ENCODE data around the gene RGS10.
"Not testable (repeated sequence)": the region's sequence is repeated elsewhere in the genome, so short reads cannot be mapped to it uniquely, and the experiment has no call there.

Gene RGS10

GRCh38 chr10:119542357-119542987, at the start of gene RGS10:
RGS10 (minus strand) TSS chr10:119542719; CDS start chr10:119542638, 81 bp downstream.
- no peak for DNase-seq

- DNase-seq: no peak
These were observed 45.6 kb upstream of the RGS10 start for GRCh38 chr10:119588071-119588470.

- DNase-seq: no peak
These were observed 35.8 kb upstream of the RGS10 start for GRCh38 chr10:119578355-119578754.

- no peak for DNase-seq
These were observed 33.5 kb upstream of the RGS10 start for GRCh38 chr10:119575991-119576390.

GRCh38 chr10:119575506-119575905, 33.0 kb upstream of the RGS10 start:
- no peak for DNase-seq

- DNase-seq: no peak
These were observed 25.5 kb upstream of the RGS10 start for GRCh38 chr10:119567978-119568377.

- DNase-seq: no peak
These were observed 19.6 kb upstream of the RGS10 start for GRCh38 chr10:119562097-119562496.

GRCh38 chr10:119559511-119559910, 17.0 kb upstream of the RGS10 start:
- DNase-seq: not testable (repeated sequence)

GRCh38 chr10:119556081-119556480, 13.6 kb upstream of the RGS10 start:
- not testable (repeated sequence) for DNase-seq

GRCh38 chr10:119555178-119555784, 12.8 kb upstream of the RGS10 start:
- DNase-seq: no peak

GRCh38 chr10:119550827-119551226, 8.3 kb upstream of the RGS10 start:
- DNase-seq: no peak

- DNase-seq: no peak
These were observed 6.9 kb upstream of the RGS10 start for GRCh38 chr10:119549247-119549999.

- DNase-seq: no peak
These were observed 3.5 kb upstream of the RGS10 start for GRCh38 chr10:119546009-119546408.

- no peak for DNase-seq
These were observed 2.8 kb upstream of the RGS10 start for GRCh38 chr10:119545310-119545709.

GRCh38 chr10:119543814-119544642, 1.5 kb upstream of the RGS10 start:
- no peak for DNase-seq

- DNase-seq: no peak
These were observed 682 bp upstream of the RGS10 start for GRCh38 chr10:119542988-119543813.

GRCh38 chr10:119541459-119542356, 811 bp downstream of the RGS10 start:
- no peak for DNase-seq

GRCh38 chr10:119541046-119541445, 1.5 kb downstream of the RGS10 start:
- no peak for DNase-seq

GRCh38 chr10:119540038-119540437, 2.5 kb downstream of the RGS10 start:
- no peak for DNase-seq

- no peak for DNase-seq
These were observed 3.1 kb downstream of the RGS10 start for GRCh38 chr10:119539359-119539825.

All from NCI-H1436 treated with DMSO at 0.1 percent for 48 hours (cell line).